HG02885 (cell line): ENCODE measurements around the gene SLC25A13.

ENCODE experiments used
- ATAC-seq: cut with Tn5 transposase; IDR thresholded peaks from one replicate; pipeline ENCODE4 v1.9.1; 2021; ENCODE audit warnings: mild to moderate bottlenecking; ENCODE audit not compliant: unreplicated experiment, poor library complexity

SLC25A13 gene

DNA sequence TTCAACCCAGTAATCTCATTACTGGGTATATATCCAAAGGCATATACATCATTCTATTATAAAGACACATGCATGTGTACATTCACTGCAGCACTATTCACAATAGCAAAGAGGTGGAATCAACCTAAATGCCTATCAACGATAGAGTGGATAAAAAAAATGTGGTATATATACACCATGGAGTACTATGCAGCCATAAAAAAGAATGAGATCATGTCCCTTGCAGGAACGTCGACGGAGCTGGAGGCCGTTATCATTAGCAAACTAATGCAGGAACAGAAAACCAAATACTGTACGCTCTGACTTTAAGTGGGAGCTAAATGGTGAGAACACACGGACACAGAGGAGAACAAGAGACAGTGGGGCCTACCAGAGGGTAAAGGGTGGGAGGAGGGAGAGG, 105.5 kb downstream of the SLC25A13 start:
- ATAC-seq, result no peak

DNA sequence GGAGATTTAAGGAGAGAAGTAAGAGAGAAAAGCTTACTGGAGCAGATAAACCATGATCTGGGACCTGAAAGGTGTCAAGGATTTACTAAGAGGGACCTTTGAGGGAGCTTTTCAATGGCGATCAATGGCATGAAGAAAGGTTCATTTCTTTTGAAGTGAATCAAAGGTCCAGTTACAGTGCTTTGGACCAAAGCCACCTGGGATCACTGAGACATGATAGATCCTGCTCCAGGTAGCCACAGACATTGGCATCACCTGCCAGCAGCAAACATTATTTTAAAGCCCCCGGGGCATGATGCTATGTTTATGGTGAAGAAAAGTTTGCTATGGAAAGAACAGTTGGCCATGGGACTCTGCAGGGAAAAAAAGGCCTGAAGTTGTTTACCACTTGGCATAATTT, 109.4 kb downstream of the SLC25A13 start:
- ATAC-seq, result no peak

DNA sequence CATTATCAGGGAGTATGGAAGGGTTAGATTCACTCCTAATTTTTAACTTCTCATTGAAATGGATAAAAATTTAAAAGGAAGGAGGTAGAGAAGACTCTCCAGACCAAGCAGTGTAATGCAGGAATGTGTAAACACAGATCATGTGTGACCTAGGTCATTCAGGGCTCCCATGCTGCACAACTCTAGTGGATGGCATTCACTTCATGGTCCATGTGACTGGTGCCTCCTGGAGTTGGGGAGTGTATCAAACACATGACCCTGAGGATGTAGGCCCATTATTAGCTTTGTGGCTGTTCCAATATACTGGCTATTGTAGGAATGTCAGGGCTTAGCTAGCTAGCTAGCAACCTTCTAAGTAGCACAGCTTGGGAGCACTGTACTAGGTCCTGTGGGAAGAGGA, 109.9 kb downstream of the SLC25A13 start:
- no peak for ATAC-seq

DNA sequence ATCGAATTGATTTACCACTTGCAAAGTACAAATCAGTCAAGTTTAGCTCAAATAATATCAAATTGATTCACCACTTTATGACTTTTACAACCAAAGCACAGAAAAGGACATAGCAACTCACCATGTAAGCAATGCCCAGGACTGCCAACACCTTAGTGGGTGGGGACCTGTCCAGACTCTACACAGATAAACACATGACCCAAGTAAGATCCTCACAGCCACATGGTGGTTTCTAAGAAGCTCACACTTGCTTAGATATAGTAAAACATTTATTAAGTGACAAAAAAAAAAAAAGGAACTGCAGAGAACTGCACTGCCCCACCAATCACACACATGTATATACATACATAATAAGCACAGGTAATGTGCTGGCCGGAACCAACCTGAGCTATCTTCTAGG, 116.2 kb downstream of the SLC25A13 start:
- no peak for ATAC-seq

DNA sequence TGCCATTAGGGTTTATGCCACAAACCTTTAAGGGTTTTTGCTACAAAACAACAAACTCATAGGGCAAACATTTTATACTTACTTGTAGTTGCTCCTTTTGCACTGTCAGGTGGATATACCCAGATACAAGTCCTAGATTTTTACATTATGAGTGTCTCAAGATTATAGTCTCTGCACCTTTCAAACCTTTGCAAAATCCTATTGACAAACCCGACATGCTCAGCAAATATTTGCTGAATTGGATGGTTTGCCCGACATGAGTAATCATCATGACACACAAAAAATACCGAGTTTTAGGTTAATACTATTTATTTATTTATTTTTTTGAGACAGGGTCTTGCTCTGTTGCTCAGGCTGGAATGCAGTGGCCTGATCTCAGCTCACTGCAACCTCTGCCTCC, 117.3 kb downstream of the SLC25A13 start:
- no peak for ATAC-seq

DNA sequence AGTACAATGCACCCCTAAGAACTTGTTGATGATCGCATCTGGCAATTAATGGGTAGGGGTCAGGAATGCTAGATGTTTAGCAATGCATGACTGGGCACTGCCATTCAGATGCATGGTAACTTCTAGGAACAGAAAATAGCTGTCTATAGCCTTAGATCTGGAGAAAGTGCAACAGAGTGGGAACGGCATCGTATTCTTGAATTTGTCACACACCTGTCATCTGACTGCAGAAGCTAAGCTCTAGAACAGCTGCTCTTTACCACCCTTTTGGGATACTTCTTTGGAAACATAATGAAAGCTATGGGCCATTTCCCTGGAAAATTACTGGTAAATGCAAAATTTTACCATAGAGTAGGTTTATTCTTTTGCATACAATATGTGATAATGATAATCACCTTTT, 118.1 kb downstream of the SLC25A13 start:
- ATAC-seq, result no peak

DNA sequence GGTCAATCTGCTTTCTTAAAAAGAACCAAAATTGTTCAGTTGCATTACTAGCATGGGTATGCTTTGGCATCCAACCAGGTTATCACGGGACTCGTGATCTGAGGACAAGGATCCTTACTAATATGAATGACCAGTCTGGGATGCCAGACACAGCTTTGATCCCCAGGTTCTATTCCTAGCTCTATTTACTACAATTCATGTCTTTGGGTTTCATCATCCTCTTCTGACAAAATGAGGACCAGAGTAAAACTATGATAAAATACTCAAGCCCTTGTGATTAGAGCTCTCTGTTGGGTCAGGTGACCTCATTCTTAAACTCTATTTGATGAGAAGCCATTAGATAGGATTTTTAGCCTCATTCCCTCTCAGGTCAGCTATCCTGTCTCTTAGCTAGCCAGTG, 119.8 kb downstream of the SLC25A13 start:
- ATAC-seq, result no peak

DNA sequence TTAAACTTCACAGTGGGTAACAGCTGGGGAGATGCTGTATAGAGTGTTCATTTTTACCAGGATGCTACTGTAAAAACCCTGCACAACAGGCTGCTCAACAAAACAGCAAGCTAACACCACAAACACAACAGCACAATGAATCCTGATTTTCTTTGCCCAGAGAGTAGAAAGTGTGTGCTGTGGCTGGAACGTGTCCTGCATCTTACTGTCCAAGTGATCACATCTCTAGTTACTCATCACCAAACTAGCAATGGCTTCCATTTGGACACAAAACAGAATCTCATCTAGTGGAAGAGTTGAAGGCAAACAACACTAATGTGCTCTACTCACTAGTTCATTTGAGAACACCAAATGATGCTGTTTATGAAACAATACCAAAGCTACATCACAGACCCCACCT, 121.2 kb downstream of the SLC25A13 start:
- no peak for ATAC-seq

DNA sequence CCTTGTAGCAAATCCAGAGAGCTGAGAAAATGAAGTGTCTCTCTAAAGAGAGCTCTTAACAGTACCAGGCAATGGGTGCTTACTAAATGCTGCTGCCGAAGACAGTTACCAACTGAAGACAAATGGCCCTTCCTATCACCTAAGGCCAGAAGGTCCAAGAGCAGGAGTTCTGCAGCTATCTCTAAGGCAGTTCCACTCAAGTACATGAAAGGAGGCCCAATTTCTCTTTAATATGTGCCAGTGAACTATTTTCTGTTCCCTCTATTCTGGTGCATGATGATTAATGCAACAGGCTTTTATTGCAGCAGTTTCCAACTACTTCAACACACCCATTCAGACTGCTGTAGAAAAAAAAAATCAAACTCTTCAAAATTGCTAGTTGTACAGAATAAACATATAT, 122.5 kb downstream of the SLC25A13 start:
- ATAC-seq, result no peak

DNA sequence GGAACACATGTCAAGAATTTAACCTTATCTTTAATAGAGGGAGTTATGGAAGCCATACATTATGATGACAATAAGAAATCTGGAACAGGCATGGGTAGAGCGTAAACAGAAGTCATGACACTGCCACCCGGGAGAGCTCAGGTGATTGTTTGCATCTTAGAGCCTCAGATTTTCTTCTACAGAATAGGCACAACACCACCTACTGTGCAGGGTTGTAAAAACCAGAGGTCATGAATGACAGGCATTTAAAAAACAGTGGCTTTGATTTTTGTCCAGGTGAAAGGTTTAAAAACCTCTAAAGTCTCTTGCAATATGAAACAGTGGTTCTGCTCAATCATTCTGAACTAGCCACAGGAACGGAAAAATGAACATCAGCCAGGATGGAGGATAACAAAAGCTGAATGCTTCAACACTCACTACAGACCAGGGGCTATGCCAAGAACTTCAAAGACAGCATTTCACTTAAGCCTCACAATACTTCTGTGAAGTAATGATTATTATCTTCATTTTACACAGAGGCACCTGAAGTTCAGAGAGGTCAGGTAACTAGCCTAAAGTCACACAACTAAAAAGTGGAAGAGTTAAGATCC, 123.8 kb downstream of the SLC25A13 start:
- ATAC-seq, result no peak

DNA sequence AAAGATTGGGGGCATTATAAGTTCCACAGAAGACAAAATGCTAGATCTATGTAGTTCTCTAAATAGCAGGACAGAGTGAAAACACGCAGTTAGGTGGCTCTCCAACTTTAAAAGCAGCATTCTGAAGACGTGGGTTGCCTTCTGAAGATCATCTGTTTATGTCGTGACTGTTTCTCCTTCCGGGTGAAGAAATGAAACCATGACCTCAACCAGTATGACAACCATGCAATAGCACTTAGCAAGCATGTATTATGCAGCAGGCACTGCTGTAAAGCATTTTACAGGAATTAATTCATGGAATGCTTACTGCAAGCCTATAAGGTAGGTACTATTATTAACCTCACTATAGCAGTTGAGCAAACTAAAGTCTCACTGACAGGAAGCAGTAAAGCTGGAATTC, 125.2 kb downstream of the SLC25A13 start:
- ATAC-seq, result no peak

DNA sequence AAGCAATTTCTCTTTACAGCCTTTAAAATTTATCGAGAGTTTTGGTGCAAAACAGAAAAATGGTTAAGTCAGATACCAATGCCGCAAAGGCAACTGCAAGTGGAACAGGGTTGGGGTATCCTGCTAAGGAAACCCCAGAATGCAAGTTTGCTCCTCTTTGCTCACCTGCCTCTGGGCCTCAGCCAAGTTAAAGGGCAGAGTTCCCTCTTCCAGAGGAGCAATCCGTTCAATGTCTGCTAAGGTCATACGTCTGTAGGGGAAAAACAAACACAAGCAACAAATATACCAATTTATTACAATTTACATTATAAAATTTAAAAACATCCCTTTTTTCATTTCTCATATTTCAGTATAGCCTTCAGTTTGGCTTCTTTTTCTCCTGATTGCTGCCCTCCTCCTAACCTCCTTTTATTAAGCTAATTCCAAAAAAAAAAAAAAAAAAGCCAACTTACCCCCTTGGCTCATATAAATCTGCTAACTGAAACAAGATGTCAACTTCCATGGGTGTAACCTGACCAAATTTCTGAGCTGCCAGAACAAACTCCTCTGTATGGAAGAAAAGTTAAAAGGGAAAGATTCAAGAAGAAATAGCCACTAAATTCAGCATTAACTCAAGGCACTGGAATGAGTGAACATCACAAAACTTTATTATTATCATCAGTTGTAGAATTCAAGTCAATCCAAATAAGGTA, 132.6 kb downstream of the SLC25A13 start:
- ATAC-seq, result no peak

DNA sequence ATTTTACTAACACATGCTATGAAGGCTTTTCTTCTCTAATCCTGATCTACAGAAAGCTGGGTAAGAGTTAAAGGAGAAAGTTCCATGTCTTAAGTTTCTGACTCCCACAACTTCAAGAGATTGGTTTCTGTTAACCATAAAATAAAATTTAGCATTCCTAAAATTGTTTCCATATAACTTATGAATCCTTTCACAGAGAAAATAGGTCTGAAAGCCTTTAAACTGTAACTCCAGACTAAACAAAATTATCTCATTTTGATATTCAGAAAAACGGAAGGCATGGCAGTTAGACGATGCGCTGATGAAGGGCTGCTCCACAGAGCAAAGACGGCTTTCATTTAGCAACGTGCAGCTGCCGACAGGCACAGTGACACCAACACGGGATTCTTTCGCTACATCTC, 133.3 kb downstream of the SLC25A13 start:
- ATAC-seq, result no peak

DNA sequence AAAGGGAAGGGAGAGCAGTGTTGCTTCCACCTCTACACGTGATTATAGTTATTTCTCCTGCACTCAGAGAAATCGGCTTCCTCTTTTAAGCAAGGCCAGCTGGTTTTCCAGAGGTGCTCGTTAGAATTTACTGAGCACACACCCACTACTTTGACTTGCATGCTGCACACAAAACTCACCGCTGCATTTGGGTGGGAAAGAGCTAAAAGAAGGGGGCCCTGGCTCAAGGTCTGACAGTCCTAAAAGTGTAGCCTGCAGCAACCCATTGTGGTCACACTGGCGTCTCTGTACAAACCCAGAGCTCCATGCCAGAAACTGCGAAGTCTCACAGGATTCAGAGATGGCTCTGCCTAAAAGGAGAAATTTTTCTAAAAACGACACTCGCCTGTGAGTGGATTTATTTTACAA, 133.7 kb downstream of the SLC25A13 start:
- ATAC-seq, result no peak

DNA sequence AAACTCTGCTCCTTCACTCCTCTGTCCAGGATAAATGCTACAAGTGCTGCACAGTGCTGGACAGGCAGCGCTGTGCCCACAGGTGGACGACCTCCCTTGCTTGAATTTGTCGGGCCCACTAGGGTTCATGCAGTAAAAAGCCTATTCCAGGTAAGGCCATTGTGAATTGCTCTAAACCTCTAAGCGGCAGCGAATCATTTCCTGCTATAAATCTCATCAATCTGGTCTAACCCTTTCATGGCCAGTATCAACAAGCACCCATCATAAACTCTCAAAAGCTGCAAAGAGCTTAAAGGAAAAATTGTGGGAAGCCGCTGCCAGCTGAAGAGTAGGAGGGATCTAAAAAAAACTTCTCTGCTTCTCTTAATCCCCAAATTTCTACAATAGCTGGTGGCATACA, 134.2 kb downstream of the SLC25A13 start:
- no peak for ATAC-seq

DNA sequence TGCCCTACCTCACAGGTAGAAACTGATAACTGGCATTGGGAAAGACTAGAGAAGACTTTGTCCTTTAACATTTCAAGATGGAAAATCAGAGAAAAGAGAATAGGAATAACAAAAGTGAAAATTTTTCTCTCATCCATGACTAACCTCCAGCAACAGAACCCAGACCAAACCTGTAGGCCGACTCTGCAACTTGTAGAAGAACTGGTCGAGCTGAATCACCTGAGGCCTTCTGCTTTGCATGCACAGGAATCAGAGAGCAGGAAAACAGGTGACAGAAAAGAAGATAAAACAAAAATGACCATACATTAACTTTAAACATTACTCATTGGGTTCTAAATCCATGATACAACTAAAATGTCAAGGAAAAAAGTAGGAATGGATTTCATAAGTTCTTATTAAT, 137.1 kb downstream of the SLC25A13 start:
- ATAC-seq, result no peak

DNA sequence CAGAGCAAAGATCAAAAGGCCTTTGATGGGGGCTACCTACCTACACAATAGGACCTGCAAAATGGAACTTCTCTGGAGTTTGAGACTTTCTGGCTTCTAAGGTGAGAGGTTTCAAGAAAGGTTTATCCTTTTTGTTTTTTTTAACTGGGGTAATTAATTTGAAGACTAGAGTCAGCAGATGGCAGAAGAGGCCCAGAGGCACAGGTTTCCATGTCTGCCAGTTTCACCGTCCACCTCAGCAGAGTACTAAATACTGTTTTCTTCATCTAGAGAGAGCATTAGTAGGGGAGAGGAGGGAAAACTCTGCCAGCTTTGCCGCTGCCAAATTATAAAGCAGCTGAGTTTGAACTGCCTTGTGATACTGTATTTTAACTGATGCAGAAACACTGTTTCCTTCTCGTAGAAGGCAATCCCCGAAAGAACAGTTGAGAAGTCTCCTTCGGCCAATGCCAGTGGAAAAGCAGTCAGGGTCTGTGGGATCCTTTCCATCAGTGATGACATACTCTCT, 138.7 kb downstream of the SLC25A13 start:
- ATAC-seq, result no peak

DNA sequence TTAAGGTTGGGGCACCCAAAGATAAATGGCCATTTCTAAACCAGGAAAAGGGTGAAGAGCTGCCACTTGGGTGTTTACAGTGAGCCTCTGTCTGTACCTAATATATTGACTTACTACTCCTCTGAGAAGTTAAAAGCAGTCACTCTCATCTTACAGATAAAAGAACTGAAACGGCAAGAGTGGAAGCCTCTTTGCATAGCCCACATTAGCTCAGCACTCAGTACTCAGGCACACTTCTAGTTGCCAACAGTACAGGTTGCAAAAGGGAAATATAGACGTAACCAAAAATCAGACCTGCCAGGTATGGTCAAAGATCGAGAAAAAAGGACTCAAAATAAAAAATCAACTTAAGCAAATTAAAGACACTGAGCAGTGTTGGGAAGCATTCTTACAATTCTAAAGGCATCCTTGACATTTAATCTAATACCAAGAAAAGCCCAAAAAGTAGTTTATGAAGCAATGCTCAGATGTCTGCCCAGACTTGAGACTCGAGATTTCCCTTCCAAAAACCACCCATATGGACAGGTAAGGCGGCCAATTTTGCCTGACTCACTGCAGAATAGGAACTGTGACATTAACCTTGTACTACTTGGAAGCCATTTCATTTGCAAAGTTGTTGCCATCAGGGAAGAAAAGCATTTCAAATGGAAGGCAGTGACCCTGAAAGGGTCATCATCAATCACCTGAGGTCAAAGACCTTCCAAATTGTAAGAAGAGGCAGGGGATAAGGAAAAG, 139.3 kb downstream of the SLC25A13 start:
- ATAC-seq, result no peak

DNA sequence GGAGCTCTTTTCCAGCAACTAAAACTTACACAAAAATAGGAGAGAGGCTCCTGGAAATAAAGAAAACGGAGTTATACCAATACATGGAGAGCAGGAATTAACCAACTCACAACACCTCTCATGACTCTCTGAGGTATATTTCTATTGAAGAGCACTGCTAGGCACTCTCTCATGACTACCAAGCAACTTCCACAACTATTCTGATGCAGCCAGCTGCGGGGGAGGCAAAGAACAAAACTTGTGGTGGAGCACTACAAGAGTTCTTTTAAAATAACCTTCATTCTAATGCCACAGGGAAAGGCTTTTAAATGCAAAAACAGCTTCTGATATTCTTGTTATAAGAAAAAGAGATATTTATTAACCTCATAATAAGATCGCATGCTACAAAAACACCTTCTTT, 140.7 kb downstream of the SLC25A13 start:
- ATAC-seq, result no peak

DNA sequence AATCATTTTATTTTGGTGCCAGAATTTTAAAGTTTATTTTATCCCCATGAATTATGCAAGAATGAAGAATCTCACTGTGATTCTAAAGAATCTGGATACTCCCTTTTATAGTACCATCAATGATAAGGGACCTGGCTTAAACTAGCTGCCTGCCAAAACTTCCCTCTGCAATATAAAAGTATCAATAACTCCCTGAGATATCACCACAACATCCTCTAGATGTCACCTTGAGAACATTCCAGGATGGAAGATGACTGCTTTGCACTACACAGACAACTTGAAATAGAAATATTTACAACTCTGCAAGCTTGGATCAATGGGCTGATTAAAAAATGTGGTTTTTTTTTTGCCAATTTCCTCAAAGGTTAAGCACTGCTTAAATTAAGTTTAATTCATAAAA, 142.1 kb downstream of the SLC25A13 start:
- ATAC-seq, result no peak

DNA sequence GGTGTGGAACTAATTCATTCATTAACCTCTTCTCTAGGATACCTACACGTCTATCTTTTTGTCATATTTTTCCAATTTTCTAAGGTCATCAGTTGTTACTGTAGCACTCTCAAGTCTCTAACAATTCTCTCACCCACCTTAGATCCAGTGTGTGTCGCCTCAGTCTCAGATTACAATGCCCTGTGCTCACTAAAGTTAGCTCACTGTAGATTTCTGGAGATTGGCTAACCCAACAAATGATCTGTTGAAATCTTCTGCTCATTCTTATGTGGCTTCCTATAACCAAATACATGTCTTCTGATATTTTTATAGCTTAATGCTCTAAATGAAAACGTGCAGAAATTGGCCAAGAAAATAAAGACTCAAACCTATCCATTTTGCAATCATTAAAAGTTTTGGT, 142.6 kb downstream of the SLC25A13 start:
- ATAC-seq, result no peak

DNA sequence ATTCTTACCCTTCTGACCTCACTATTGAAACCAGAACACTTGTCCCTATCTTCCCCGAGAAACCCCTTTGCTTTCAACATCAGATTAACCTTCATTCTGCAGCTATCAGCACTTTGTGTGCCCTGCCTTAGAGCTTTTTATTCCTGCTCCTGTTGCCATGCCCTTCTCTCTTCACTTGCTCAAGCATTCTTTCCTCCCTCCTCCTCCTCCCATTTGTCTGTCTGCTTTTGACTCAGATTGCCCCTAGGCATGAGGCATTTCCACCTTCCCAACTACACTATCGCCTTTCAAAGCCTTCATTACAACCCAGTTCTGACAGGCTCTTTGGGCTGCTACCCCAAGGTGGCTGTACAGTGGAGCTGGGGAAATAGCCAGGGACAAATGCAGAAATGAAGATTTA, 143.3 kb downstream of the SLC25A13 start:
- no peak for ATAC-seq
